ENCODE data around the gene FAU. TPM values are rescaled to one million over a fixed set of nuclear protein-coding genes. Genes with fewer than 3 reads are reported as not detected.
A peak's percentile ranks its signal among the peaks of the same experiment; 100 is the strongest.
"Not testable (repeated sequence)": the region's sequence is repeated elsewhere in the genome, so short reads cannot be mapped to it uniquely, and the experiment has no call there.

The FAU gene
- total RNA-seq, 4 donors from 2014 or later: 161 to 5,220 (median 1,903) TPM

GRCh38 chr11:65125197-65126056 lies 3.5 kb upstream of the FAU start:
- TF ChIP-seq, protein P1, sequence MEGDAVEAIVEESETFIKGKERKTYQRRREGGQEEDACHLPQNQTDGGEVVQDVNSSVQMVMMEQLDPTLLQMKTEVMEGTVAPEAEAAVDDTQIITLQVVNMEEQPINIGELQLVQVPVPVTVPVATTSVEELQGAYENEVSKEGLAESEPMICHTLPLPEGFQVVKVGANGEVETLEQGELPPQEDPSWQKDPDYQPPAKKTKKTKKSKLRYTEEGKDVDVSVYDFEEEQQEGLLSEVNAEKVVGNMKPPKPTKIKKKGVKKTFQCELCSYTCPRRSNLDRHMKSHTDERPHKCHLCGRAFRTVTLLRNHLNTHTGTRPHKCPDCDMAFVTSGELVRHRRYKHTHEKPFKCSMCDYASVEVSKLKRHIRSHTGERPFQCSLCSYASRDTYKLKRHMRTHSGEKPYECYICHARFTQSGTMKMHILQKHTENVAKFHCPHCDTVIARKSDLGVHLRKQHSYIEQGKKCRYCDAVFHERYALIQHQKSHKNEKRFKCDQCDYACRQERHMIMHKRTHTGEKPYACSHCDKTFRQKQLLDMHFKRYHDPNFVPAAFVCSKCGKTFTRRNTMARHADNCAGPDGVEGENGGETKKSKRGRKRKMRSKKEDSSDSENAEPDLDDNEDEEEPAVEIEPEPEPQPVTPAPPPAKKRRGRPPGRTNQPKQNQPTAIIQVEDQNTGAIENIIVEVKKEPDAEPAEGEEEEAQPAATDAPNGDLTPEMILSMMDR (IDR thresholded peaks at IDR 0.05): no peak
- TF ChIP-seq POLR2A (IDR thresholded peaks at IDR 0.05): no peak
- H3K36me3 ChIP-seq: no peaks in the 10 kb centered on the region
- intact Hi-C loops (cut with DNase I; ENCODE audit: low total_unique reads): no loop called here
- no peak for DNase-seq
- H3K9me3 ChIP-seq: no peaks in the 10 kb centered on the region
- H3K4me1 ChIP-seq: peaks cover 5 to 9% of the 10 kb centered on the region in 2 donors
- H3K27me3 ChIP-seq: no peaks in the 10 kb centered on the region
- H3K4me3 ChIP-seq: no peak overlapping the region
- no peak overlapping the region for H3K27ac ChIP-seq

DNA sequence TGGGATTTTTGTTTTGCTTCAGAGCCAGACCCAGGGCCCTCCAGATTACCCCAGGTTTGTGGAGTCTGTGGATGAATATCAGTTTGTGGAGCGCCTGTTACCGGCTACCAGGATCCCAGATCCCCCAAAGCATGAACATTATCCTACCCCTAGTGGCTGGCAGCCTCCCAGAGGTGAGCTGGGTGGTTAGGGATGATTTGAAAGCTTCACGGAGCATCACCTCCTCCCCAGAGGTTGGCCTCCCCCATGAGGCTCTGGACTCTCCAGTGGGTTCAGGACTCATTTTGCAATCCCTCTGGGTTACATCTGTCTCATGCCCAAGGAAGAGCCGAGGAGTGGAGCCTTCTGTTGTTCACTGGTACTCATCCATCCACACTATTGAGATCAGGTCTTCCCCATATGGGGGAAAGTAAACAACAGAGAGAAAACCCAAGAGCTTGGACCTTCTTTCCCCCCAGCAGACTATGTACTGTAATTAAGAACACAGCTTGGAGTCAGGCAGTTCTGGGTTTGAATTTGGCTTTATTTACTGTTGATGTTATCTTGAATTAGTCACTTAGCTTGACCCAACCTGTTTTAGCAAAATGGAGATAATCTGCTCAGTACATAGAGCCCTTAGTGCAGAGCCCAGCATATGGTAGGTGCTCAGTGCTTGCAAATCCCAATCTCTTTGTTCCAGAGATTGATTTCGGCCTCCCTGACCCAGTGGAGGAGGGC lies 2.7 kb upstream of the FAU start:
- H3K4me3 ChIP-seq: no peak overlapping the region
- H3K36me3 ChIP-seq: no peaks in the 10 kb centered on the region
- intact Hi-C loops (cut with DNase I; ENCODE audit: low total_unique reads): no loop called here
- no peak for TF ChIP-seq POLR2A (IDR thresholded peaks at IDR 0.05)
- TF ChIP-seq, protein P1 (IDR thresholded peaks at IDR 0.05): no peak
- DNase-seq: no peak
- no peaks in the 10 kb centered on the region for H3K9me3 ChIP-seq
- H3K4me1 ChIP-seq: peaks cover 5 to 9% of the 10 kb centered on the region in 2 donors
- no peak overlapping the region for H3K27ac ChIP-seq
- no peaks in the 10 kb centered on the region for H3K27me3 ChIP-seq

DNA sequence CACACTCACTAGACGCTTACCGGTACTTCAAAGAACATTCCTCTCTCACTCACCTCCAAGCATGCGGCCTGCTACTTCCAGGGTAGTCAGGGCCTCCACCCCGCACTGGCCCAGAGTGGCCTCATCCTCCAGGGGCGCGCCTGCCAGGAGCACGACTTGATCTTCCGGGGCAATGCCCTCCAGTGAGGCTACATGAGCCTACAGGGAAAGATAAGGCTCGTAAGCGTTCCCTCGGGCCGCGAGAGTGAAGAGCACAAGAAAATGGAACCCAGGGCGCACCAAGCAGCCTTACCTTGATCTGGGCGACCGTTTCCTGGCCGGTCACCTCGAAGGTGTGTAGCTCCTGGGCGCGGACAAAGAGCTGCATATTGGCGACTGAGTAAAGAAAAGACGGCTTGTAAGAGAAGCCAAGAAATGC lies 478 bp downstream of the FAU start:
- intact Hi-C loops (cut with DNase I; ENCODE audit: low total_unique reads): no loop called here
- H3K27me3 ChIP-seq: no peaks in the 10 kb centered on the region
- DNase-seq: peak in 1 of 2 donors; percentile 25
- H3K9me3 ChIP-seq: no peaks in the 10 kb centered on the region
- H3K36me3 ChIP-seq: no peaks in the 10 kb centered on the region
- H3K27ac ChIP-seq: peak overlapping the region; percentile 85 to 92
- TF ChIP-seq, protein P1 (IDR thresholded peaks at IDR 0.05): no peak
- TF ChIP-seq POLR2A (IDR thresholded peaks at IDR 0.05): no peak
- peak overlapping the region; percentile 79 to 95 for H3K4me3 ChIP-seq
- H3K4me1 ChIP-seq: peaks cover 8 to 13% of the 10 kb centered on the region in 2 donors

DNA sequence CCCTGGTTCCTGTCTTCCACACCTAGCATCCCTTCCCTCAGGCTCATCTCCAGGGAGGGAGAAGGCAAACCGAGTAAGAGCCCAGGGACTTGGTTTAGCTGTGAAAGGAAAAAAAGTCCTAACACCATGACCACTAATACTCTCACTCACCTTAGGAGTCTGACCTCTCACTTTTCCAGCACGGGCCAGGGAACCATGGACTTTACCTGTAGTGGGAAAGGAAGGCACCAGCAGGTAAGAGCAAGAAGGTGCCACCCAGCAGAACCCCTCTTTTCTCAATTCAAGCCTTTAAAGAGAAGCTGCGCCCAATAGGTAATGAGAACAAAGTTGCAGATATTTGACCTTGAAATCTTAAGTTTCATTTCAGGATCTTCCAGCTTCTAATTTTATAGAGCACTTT lies 1.1 kb downstream of the FAU start:
- Histone ChIP-seq H3K9me3 (no peaks in the 10 kb centered on the region), H3K4me1 (peaks cover 8 to 15% of the 10 kb centered on the region in 2 donors), H3K36me3 (no peaks in the 10 kb centered on the region), H3K27me3 (no peaks in the 10 kb centered on the region), H3K4me3 (peak overlapping the region in 1 of 2 donors; percentile 79), H3K27ac (peak overlapping the region in 1 of 2 donors; percentile 92)
- DNase-seq: no peak
- TF ChIP-seq POLR2A (IDR thresholded peaks at IDR 0.05): no peak
- TF ChIP-seq, protein P1 (IDR thresholded peaks at IDR 0.05): no peak
- intact Hi-C loops (cut with DNase I; ENCODE audit: low total_unique reads): no loop called here

DNA sequence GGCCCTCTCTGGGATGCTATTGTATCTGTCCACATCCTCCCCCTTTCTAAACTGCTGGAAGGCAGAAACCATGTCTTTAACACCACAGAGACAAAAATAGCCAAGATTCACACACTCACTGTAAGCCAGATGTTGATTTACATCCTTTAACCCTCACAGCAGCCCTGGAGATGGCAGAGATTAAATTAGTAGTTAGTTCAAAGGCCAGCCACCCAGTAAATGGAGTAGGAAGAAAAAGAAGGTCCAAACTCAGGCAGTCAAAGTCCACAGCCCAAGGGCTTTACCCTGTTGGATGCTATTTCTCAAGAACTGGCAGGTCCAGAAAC lies 2.3 kb downstream of the FAU start:
- H3K4me1 ChIP-seq: peaks cover 8 to 19% of the 10 kb centered on the region in 2 donors
- H3K36me3 ChIP-seq: no peaks in the 10 kb centered on the region
- no peaks in the 10 kb centered on the region for H3K27me3 ChIP-seq
- no peaks in the 10 kb centered on the region for H3K9me3 ChIP-seq
- H3K4me3 ChIP-seq: no peak overlapping the region
- intact Hi-C loops (cut with DNase I; ENCODE audit: low total_unique reads): no loop called here
- TF ChIP-seq POLR2A (IDR thresholded peaks at IDR 0.05): no peak
- TF ChIP-seq, protein P1 (IDR thresholded peaks at IDR 0.05): no peak
- DNase-seq: no peak
- H3K27ac ChIP-seq: no peak overlapping the region

DNA sequence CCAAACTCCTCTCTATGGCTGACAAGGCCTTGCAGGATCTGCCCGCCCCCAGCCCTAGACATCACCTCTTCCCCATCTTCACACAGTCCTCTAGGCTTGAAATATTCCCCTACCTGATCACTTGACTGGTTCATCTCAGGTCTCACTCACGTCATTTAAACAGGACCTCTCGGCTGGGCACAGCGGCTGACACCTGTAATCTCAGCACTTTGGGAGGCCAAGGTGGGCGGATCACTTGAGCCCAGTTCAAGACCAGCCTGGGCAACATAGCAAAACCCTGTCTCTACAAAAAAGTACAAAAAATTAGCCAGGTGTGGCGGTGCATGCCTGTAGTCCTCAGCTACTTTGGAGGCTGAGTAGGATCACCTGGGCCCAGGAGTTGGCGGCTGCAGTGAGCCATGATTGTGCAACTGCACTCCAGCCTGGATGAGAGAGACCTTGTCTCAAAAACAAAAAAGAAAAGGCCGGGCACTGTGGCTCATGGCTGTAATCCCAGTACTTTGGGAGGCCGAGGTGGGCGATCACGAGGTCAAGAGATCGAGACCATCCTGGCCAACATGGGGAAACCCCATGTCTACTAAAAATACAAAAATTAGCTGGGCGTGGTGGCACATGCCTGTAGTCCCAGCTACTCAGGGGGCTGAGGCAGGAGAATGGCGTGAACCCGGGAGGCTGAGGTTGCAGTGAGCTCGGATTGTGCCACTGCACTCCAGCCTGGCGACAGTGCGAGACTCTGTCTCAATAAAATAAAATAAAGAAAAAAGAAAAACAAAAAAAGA lies 2.9 kb downstream of the FAU start:
- Histone ChIP-seq H3K27ac (peak overlapping the region in 1 of 2 donors; percentile 80), H3K4me1 (peaks cover 8 to 19% of the 10 kb centered on the region in 2 donors)
- DNase-seq; H3K9me3 ChIP-seq; intact Hi-C loops (cut with DNase I; ENCODE audit: low total_unique reads); H3K36me3 ChIP-seq; H3K27me3 ChIP-seq; H3K4me3 ChIP-seq: not testable (repeated sequence)

Data from uterus (tissue), 4 donors.